Smooth muscle cell (in vitro differentiated cells): Measurements from ENCODE around the gene ANGPTL7. TPM values are rescaled to one million over a fixed set of nuclear protein-coding genes. Genes with fewer than 3 reads are reported as not detected.

Experiments
- DNase-seq: peaks from one replicate; lab custom pipeline; 2025; ENCODE audit not compliant: unreplicated experiment; lab: John Stamatoyannopoulos, UW
- H2AFZ ChIP-seq: fragments of 200-600 bp; sonication (generic); 2 replicates; pipeline ENCODE4 v1.6.0; 2016; ENCODE audit warnings: antibody characterized with exemption, low read depth, mild to moderate bottlenecking
- H3F3A ChIP-seq: fragments of 200-600 bp; sonication (generic); 2 replicates; pipeline ENCODE4 v1.6.0; 2017; ENCODE audit warnings: antibody characterized with exemption, low read depth
- H3K27ac ChIP-seq: fragments of 200-600 bp; sonication (generic); 2 replicates; pipeline ENCODE4 v1.5.1; 2016; ENCODE audit warnings: low read depth, mild to moderate bottlenecking
- H3K27me3 ChIP-seq: fragments of 200-600 bp; sonication (generic); 2 replicates; pipeline ENCODE4 v1.6.1; 2016; ENCODE audit warnings: low read depth, mild to moderate bottlenecking
- H3K36me3 ChIP-seq: fragments of 200-600 bp; sonication (generic); 2 replicates; pipeline ENCODE4 v1.5.1; 2016; ENCODE audit warnings: low read depth
- H3K4me1 ChIP-seq: fragments of 200-600 bp; sonication (generic); 2 replicates; pipeline ENCODE4 v1.5.1; 2016; ENCODE audit warnings: low read depth
- H3K4me2 ChIP-seq: fragments of 200-600 bp; sonication (generic); 2 replicates; pipeline ENCODE4 v1.6.0; 2016; ENCODE audit warnings: mild to moderate bottlenecking
- H3K4me3 ChIP-seq: fragments of 200-600 bp; sonication (generic); 2 replicates; pipeline ENCODE4 v1.5.1; 2016; ENCODE audit warnings: mild to moderate bottlenecking
- H3K79me2 ChIP-seq: fragments of 200-600 bp; sonication (generic); 2 replicates; pipeline ENCODE4 v1.6.0; 2016; ENCODE audit warnings: low read depth, mild to moderate bottlenecking
- H3K9ac ChIP-seq: fragments of 200-600 bp; sonication (generic); 2 replicates; pipeline ENCODE4 v1.6.0; 2016; ENCODE audit warnings: low read depth
- H3K9me3 ChIP-seq: fragments of 200-600 bp; sonication (generic); replicated peaks from 2 replicates; pipeline ENCODE4 v1.5.1; 2016; ENCODE audit warnings: low read depth
- H4K20me1 ChIP-seq: fragments of 200-600 bp; sonication (generic); 2 replicates; pipeline ENCODE4 v1.6.0; 2016; ENCODE audit warnings: low read depth
- WGBS: methylation state at CpG from one replicate; pipeline ENCODE4 v1.1.7; 2016; ENCODE audit warnings: low lambda C conversion rate; 5-methylcytosine and 5-hydroxymethylcytosine counted together
- polyA plus RNA-seq: library from polyadenylated mRNA; unstranded; fragments of >200 nt; fragmentation: Nextera tagmentation; extraction: Ambion mirVana; gene quantifications from 2 replicates; pipeline ENCODE4 v1.2.1, GENCODE V29; 2016
- total RNA-seq: library from RNA; depleted of rRNA; stranded (reverse); fragments of >200 nt; gene quantifications from 2 replicates; pipeline ENCODE4 v1.2.3, GENCODE V29; 2014
- TF ChIP-seq, protein P1 (sequence below): fragments of 200-600 bp; sonication (generic); IDR thresholded peaks from 2 replicates; pipeline ENCODE4 v1.5.1; 2017; ENCODE audit warnings: borderline replicate concordance, mild to moderate bottlenecking, antibody characterized with exemption; ENCODE audit not compliant: insufficient read depth, poor library complexity, severe bottlenecking

The ANGPTL7 gene
- total and polyA plus RNA-seq, 2 experiments from 2014 or later = 0.31 TPM; not detected in 1

GRCh38 chr1:11168731-11169130 is 20.4 kb upstream of the ANGPTL7 start:
- H3K79me2 ChIP-seq = no peaks in the 10 kb centered on the region
- H3K9me3 ChIP-seq = no peaks in the 10 kb centered on the region
- TF ChIP-seq, protein P1, sequence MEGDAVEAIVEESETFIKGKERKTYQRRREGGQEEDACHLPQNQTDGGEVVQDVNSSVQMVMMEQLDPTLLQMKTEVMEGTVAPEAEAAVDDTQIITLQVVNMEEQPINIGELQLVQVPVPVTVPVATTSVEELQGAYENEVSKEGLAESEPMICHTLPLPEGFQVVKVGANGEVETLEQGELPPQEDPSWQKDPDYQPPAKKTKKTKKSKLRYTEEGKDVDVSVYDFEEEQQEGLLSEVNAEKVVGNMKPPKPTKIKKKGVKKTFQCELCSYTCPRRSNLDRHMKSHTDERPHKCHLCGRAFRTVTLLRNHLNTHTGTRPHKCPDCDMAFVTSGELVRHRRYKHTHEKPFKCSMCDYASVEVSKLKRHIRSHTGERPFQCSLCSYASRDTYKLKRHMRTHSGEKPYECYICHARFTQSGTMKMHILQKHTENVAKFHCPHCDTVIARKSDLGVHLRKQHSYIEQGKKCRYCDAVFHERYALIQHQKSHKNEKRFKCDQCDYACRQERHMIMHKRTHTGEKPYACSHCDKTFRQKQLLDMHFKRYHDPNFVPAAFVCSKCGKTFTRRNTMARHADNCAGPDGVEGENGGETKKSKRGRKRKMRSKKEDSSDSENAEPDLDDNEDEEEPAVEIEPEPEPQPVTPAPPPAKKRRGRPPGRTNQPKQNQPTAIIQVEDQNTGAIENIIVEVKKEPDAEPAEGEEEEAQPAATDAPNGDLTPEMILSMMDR = no peak
- H3K36me3 ChIP-seq = peaks cover 3% of the 10 kb centered on the region
- H3K9ac ChIP-seq = no peak overlapping the region
- H4K20me1 ChIP-seq = peaks cover 24% of the 10 kb centered on the region
- DNase-seq = no peak
- no peaks in the 10 kb centered on the region for H3F3A ChIP-seq
- no peaks in the 10 kb centered on the region for H3K27me3 ChIP-seq
- 85% methylated on average over 1 of the region's 1 CpG for WGBS
- no peak overlapping the region for H3K4me3 ChIP-seq
- H3K4me1 ChIP-seq = no peaks in the 10 kb centered on the region
- H2AFZ ChIP-seq = no peak overlapping the region
- H3K27ac ChIP-seq = no peak overlapping the region
- H3K4me2 ChIP-seq = no peak overlapping the region

GRCh38 chr1:11169202-11169601 is 20.0 kb upstream of the ANGPTL7 start:
- no peaks in the 10 kb centered on the region for H3K9me3 ChIP-seq
- WGBS = 88% methylated on average over 3 of the region's 3 CpGs
- H3K27ac ChIP-seq = no peak overlapping the region
- no peaks in the 10 kb centered on the region for H3F3A ChIP-seq
- no peaks in the 10 kb centered on the region for H3K4me1 ChIP-seq
- no peak overlapping the region for H3K4me3 ChIP-seq
- peaks cover 28% of the 10 kb centered on the region for H4K20me1 ChIP-seq
- peaks cover 3% of the 10 kb centered on the region for H3K36me3 ChIP-seq
- no peak for DNase-seq
- TF ChIP-seq, protein P1 = no peak
- no peaks in the 10 kb centered on the region for H3K27me3 ChIP-seq
- no peaks in the 10 kb centered on the region for H3K79me2 ChIP-seq
- no peak overlapping the region for H3K4me2 ChIP-seq
- H2AFZ ChIP-seq = no peak overlapping the region
- H3K9ac ChIP-seq = no peak overlapping the region

DNA sequence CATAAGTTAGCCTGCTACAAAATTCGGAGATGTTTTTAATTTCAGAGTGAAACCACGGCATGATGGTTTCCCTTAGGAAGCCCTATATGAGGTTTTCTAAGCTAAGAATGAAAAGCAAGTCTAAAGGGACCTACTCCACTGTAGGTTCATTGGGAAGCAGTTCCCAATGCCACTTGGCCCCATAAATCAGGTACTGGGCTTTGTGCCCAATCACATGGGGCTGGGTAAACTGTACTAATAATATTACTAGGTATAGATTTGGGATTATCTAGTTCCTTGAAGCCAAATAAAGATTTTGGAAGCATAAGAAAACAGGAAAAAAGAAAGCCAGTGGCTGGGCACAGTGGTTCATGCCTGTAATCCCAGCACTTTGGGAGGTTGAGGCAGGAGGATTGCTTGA is 19.1 kb upstream of the ANGPTL7 start:
- Histone ChIP-seq H3F3A (no peaks in the 10 kb centered on the region), H3K4me3 (no peak overlapping the region), H3K4me1 (no peaks in the 10 kb centered on the region), H3K27me3 (no peaks in the 10 kb centered on the region), H2AFZ (no peak overlapping the region), H3K4me2 (no peak overlapping the region), H3K36me3 (peaks cover 3% of the 10 kb centered on the region), H3K27ac (no peak overlapping the region), H3K9me3 (no peaks in the 10 kb centered on the region), H4K20me1 (peaks cover 36% of the 10 kb centered on the region), H3K79me2 (no peaks in the 10 kb centered on the region), H3K9ac (no peak overlapping the region)
- TF ChIP-seq, protein P1 = no peak
- WGBS = 98% methylated on average over 2 of the region's 2 CpGs
- DNase-seq = no peak

DNA sequence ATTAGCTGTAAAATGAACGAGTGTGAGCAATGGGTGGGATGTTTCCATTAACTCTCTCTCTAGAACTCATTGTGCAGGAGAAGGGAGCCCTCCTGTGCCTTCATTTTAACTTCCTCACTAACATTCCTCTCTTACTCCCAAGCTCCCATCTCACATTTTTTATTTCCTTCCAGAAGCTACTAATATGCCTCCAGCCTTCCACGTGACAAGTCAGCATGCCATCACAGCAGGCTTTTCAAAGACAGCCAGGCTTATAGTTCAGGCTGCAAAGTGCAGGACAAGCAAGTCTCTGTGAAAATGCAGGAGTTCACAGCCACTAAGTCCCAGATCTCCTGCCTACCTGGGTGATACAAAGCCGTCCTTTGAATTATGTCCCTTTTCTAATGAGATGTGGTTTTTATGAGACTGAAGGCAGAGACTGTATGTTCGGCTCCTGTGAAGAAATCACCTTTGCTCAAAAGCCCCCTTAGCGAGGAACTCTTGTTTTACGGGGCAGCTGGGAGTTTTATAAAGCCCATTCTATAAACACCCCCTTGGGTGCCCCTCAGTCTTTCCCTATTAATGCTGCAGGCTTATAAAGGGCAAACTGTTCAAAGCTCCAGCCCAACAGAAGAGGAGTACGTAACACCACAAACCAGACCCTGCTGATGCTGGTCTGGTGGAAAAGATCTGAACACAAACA is 14.8 kb upstream of the ANGPTL7 start:
- H3K79me2 ChIP-seq = no peaks in the 10 kb centered on the region
- no peak overlapping the region for H3K27ac ChIP-seq
- no peak overlapping the region for H2AFZ ChIP-seq
- H3K4me1 ChIP-seq = peaks cover 9% of the 10 kb centered on the region
- peaks cover under 1% of the 10 kb centered on the region for H3F3A ChIP-seq
- H3K9ac ChIP-seq = no peak overlapping the region
- DNase-seq = no peak
- no peaks in the 10 kb centered on the region for H3K36me3 ChIP-seq
- no peak overlapping the region for H3K4me3 ChIP-seq
- no peaks in the 10 kb centered on the region for H3K9me3 ChIP-seq
- H3K27me3 ChIP-seq = no peaks in the 10 kb centered on the region
- 71% methylated on average over 7 of the region's 7 CpGs for WGBS
- no peak overlapping the region for H3K4me2 ChIP-seq
- peaks cover 51% of the 10 kb centered on the region for H4K20me1 ChIP-seq
- TF ChIP-seq, protein P1 = no peak
